Measurements from ENCODE around the gene CADPS.

Gene CADPS

GRCh38 chr3:62405135-62405534 lies 470.1 kb downstream of the CADPS start:
- no peak for DNase-seq (ENCODE audit: low read depth)
- no peak overlapping the region for H3K4me3 ChIP-seq (ENCODE audit: low read length)
- no peak for TF ChIP-seq CTCF (conservative IDR thresholded peaks at IDR 0.05; ENCODE audit: low read length)

DNA sequence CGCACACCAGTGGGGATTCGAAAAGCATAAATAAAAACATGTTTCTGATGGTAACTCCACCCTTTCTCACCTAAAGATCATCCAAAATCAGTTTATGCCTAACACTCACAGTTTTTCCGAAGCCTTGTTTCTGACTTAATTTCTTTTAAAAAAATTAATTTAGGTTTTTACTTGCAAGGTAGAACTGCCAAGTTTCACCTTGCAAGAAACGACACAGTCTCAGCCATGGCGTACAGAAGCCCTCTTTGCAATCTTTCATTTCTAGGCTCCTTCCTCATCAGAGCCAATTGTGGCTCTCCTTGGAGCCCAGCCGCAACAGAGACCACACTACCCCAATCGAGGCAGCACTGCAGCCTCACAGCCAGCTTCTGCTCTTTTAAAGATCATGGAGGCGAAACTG lies 470.9 kb downstream of the CADPS start:
- TF ChIP-seq CTCF (conservative IDR thresholded peaks at IDR 0.05; ENCODE audit: low read length), result no peak
- DNase-seq (ENCODE audit: low read depth), result no peak
- no peak overlapping the region for H3K4me3 ChIP-seq (ENCODE audit: low read length)

GRCh38 chr3:62403765-62404164 lies 471.5 kb downstream of the CADPS start:
- no peak for TF ChIP-seq CTCF (conservative IDR thresholded peaks at IDR 0.05; ENCODE audit: low read length)
- no peak overlapping the region for H3K4me3 ChIP-seq (ENCODE audit: low read length)
- DNase-seq (ENCODE audit: low read depth), result no peak

DNA sequence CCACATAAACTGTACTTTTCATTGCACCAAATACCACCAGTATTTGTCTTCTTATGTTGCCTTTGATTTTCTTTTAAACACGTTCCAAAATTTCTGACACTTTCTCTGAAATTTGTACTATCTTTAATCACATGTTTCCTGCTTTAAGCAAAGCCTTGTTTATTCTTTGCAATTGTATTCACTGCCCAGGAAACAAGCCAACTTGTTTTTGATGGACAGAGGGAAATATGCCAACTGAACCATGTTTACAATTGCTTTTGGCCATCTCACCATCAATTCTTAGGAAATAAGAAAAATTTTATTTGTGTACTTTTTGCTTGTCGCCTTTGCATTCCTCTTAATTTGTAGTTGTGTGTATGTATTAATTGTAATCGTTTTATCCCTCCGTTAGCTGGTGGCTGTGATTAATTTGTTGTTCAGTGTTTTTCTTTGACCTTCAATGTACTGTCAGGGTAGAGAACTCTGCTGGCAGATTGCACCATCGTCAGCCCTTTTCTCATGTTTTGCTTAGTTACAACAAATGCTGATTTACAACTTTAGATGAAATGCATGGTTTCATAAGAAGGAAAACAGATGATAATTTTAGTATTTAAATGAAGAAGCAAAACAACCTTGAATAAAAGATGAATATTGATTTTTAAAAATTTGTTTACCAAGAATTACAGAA lies 482.5 kb downstream of the CADPS start:
- no peak for DNase-seq (ENCODE audit: low read depth)
- no peak for TF ChIP-seq CTCF (conservative IDR thresholded peaks at IDR 0.05; ENCODE audit: low read length)

GRCh38 chr3:62387251-62387650 lies 488.0 kb downstream of the CADPS start:
- TF ChIP-seq CTCF (conservative IDR thresholded peaks at IDR 0.05; ENCODE audit: low read length), result no peak
- H3K4me3 ChIP-seq (ENCODE audit: low read length), result no peak overlapping the region
- DNase-seq (ENCODE audit: low read depth), result no peak

More for the DNA sequence above, 482.5 kb downstream of the CADPS start:
- no peak overlapping the region for H3K4me3 ChIP-seq (ENCODE audit: low read length)

- TF ChIP-seq CTCF (conservative IDR thresholded peaks at IDR 0.05; ENCODE audit: low read length), result no peak
- no peak overlapping the region for H3K4me3 ChIP-seq (ENCODE audit: low read length)
- no peak for DNase-seq (ENCODE audit: low read depth)
Observed at GRCh38 chr3:62379321-62379798, 495.9 kb downstream of the CADPS start.

DNA sequence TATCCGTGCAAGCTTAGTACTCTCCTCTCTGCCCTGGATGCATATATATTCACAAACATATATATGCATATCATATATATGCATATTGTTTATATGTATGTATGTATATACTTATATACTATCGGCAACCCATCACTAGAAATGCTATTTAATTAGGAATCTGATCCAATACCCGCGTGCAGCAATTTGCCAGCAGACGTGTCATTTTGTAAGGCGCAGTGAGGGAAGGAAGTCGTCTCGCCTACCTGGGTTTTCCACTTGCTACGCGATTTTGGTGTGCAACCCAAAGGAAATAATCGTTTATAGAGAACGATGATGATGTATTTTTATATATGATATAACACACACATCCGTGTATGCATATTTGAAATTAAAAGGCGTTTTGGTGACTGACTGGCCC lies 496.3 kb downstream of the CADPS start:
- no peak overlapping the region for H3K4me3 ChIP-seq (ENCODE audit: low read length)
- no peak for TF ChIP-seq CTCF (conservative IDR thresholded peaks at IDR 0.05; ENCODE audit: low read length)
- DNase-seq (ENCODE audit: low read depth), result no peak

All from AG10803 (cell line).